Adrenal gland (tissue), 5 donors: ENCODE data around the gene PRRG1.

ENCODE experiments used
- CTCF ChIP-seq, 6 experiments: fragments of 450-650 bp in 4 of 6; fragments of 200-600 bp in 2 of 6; sonication (generic) in 1 of 6; IDR thresholded peaks; 1 replicate in 5 of 6; 2 replicates in 1 of 6; pipeline versions ENCODE4 v1.5.1 to v1.8.0; 2016 to 2021; ENCODE audit warnings: antibody characterized with exemption in 6 of 6, mild to moderate bottlenecking in 2 of 6, moderate library complexity in 1 of 6
- POLR2A ChIP-seq, 2 donors: fragments of 450-650 bp; IDR thresholded peaks; one replicate each; pipeline ENCODE4 v1.6.1; 2017; ENCODE audit warnings: antibody characterized with exemption in 2 of 2, mild to moderate bottlenecking in 2 of 2, moderate library complexity in 1 of 2
- donor health status: DM: no; HTN: no; CAD: no.

GRCh38 chrX:37424000-37424429 is 74.9 kb downstream of the PRRG1 start:
- TF ChIP-seq CTCF (IDR thresholded peaks at IDR 0.05) (no peak), POLR2A (IDR thresholded peaks at IDR 0.05) (no peak)
